T47D (cell line): ENCODE results near the gene SYTL3.

Experiments
- DNase-seq, 2 experiments: peaks; one replicate each; pipeline versions ENCODE4 v3.0.0 to v3.0.0-alpha.2; 2011 to 2012; ENCODE audit warnings: low read depth in 1 of 2, low spot score in 1 of 2
- JUND ChIP-seq: IDR thresholded peaks from 2 replicates; pipeline ENCODE4 v1.6.1; 2012; ENCODE audit warnings: low read depth
- in situ Hi-C: cut with HindIII; loops from 2 replicates; pipeline ENCODE4 v1.10.0; 2016; ENCODE audit warnings: low sequenced_read_pairs, low pct_unique_long_range_greater_than_20kb

The SYTL3 gene

DNA sequence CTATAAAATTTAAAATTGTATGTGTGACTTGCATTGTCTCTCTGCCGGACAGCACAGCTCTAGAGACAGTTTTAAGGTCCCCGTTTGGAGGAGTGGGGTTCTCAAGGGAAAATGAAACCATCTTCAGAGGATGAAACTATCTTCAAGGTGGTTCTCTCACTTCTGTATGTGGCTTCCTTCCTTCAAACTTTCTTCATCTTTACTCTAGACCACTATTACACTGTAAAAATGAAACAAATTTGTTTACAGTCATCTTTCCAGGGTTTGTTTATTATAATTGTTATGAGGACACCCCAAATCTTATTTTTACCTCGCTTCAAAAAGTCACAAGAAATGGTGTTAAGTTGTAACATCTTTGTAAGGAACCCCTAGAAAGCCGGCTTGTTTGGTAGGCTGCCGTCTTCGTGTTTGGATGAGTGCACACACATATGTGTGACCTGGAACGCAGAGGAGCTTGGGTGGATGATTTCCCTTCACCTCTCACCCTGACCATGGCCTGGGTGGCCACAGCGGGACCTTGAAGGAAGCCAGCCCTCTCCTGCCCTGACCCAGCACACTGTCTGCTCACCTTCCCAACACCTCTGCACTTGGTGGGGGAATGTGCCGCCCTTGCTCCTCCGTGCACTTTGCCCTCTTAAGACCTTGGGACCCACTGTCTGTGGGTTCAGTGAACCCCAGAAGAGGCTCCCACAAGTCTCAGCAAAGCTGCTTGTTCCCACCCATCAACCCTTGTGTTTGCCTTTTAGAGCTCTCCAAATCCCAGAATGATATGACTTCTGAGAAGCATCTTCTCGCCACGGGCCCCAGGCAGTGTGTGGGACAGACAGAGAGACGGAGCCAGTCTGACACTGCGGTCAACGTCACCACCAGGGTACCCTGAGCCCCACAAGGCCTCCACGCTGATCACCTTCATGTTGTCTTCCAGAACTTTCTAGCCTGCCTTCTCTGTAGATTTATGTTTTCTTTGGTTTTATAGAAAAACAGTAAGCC, 67.8 kb downstream of the SYTL3 start:
- in situ Hi-C loops = no loop called here
- TF ChIP-seq JUND = no peak
- DNase-seq = no peak

DNA sequence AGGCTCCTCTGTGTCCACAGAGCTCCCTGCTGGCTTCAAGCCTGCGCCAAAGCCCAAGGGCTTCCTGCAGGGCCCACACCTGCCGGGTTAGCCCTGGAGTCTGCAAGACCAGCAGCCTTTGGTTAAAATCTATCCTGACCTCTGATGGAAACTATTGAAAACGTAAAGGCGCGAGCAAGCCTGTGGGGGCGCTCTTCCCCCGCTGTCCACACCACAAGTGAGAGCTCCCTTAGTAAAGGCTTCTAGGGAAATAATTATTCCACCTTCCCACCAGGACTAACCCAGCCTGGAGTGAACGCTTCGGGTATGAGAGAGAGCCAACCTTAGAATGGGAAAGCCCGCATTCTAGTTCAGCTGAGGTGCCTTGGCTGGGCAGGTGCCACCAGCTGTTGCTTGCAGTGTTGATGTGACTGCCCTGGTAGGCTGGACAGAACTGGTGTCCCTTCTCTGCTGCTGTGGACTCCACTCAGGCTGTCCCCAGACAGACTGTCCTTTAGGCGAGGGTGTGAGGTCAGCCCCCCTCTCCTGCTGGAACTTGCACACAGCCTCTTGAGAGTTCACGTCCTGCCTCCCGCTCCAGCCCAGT, 68.7 kb downstream of the SYTL3 start:
- in situ Hi-C loops = no loop called here
- peak; percentile 13 to 51 for DNase-seq
- no peak for TF ChIP-seq JUND

DNA sequence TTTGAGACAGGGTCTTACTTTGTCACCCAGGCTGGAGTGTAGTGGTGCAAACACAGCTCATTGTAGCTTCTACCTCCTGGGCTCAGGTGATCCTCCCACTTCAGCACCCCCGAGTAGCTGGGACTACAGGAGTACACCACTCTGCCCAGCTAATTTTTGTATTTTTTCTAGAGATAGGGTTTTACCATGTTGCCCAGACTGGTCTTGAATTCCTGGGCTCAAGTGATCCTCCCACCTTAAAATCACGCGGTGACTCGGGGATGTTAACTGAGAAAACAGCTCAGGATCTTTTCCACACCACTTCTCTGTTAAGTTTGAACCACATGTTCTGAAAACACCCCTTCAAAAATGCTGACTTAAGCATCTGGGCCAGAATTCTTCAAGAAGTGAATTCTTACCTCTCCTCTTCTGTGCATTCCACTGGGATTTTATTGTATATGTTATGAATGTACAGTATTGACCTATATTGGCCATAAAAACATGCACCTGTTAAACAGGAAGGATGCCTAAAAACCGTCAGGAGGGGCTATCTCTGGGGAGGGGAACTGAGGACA, 72.4 kb downstream of the SYTL3 start:
- TF ChIP-seq JUND = no peak
- in situ Hi-C loops = no loop called here
- no peak for DNase-seq

GRCh38 chr6:158725704-158726103, 75.8 kb downstream of the SYTL3 start:
- TF ChIP-seq JUND = no peak
- in situ Hi-C loops = no loop called here
- no peak for DNase-seq

- TF ChIP-seq JUND = no peak
- in situ Hi-C loops = no loop called here
- DNase-seq = no peak
Observed at GRCh38 chr6:158729906-158730540, 80.2 kb downstream of the SYTL3 start.

- TF ChIP-seq JUND = no peak
- in situ Hi-C loops = no loop called here
- DNase-seq = no peak
Observed at GRCh38 chr6:158730541-158730907, 80.7 kb downstream of the SYTL3 start.

- DNase-seq = no peak
- in situ Hi-C loops = no loop called here
- no peak for TF ChIP-seq JUND
Observed at GRCh38 chr6:158735009-158735408, 85.2 kb downstream of the SYTL3 start.

- no peak for DNase-seq
- TF ChIP-seq JUND = no peak
- in situ Hi-C loops = no loop called here
Observed at GRCh38 chr6:158737082-158737709, 87.3 kb downstream of the SYTL3 start.

GRCh38 chr6:158737710-158738615, 88.1 kb downstream of the SYTL3 start:
- DNase-seq = no peak
- TF ChIP-seq JUND = no peak
- in situ Hi-C loops = no loop called here

GRCh38 chr6:158739673-158740072, 89.8 kb downstream of the SYTL3 start:
- DNase-seq = no peak
- TF ChIP-seq JUND = no peak
- in situ Hi-C loops = no loop called here

DNA sequence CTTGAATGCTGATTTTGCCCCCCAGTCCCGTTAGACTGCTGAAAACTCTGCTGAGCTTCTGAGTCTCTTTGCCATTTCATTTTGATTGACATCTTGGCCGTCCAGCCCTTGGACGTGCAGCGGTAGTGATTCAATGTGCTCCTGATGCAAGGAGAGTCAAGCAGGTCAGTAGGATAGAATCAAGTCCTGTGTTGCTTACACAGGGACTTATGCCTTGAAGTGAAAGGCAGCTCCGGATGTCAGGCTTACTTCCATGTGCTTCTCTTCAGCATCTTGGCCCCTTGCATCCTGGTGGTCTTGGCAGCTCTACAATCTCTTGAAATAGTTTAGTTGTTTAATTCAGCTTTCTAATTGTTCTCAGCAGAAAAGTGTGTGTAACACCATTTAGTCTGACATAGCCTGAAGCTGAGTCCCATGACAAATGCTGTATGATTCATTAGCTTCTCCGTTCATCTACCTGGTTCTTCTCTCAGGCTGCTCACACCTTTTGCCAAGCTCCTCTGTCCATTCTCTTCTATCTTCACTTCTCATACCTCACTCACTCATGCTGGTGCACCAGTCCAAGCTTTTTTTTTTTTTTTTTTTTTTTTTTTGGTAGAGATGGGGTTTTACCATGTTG, 93.3 kb downstream of the SYTL3 start:
- no peak for DNase-seq
- in situ Hi-C loops = no loop called here
- TF ChIP-seq JUND = no peak

GRCh38 chr6:158744986-158745430, 95.2 kb downstream of the SYTL3 start:
- in situ Hi-C loops = no loop called here
- TF ChIP-seq JUND = no peak
- DNase-seq = no peak
